ENCODE results near the gene RRM2. TPM values are rescaled to one million over a fixed set of nuclear protein-coding genes. Genes with fewer than 3 reads are reported as not detected.

The RRM2 gene
- total and polyA plus RNA-seq, 8 donors, result 24.9 to 85.8 (median 45.3) TPM

DNA sequence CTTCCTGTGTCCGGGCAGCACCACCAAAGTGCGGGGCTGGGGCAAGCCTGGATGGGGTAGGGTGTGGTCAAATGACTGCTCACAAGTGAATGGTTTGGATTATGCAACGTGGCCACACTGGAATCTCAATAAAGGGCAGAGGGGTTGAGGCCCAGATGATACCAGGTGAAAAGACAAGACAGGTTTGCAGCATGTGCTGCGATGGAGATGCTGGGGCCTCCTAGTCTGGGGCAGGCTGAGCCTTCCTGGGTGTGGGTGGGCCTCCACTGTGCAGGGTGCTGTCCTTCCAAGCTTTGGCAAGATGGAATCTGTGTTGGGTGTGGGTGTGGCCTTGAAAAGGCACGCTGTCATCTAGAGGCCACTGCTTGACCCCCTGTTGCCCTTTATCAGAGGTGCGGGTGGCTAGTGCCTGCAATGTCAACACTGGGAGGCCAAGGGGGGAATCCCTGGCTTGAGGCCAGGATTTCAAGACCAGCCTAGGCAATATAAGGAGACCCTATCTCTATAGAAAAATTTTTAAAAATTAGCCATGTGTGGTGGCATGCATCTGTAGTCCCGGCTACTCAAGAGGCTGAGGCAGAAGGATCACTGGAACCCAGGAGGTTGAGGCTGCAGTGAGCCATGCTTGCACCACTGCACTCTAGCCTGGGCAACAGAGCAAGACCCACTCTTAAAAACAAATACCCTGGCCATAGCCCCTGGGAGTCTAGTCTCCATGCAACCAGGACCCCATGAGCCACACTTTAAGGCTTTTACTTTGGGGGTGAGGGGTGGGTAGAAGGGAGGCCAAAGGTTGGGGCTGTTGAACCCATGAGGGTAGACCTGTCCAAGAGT, 13.8 kb downstream of the RRM2 start:
- Histone ChIP-seq H3K9me3 (no peaks in the 10 kb centered on the region), H3K27me3 (no peaks in the 10 kb centered on the region), H3K4me3 (no peak overlapping the region), H3K27ac (no peak overlapping the region), H3K36me3 (no peaks in the 10 kb centered on the region), H3K4me1 (no peaks in the 10 kb centered on the region)
- intact Hi-C loops (cut with DNase I), result no loop called here
- TF ChIP-seq CTCF (IDR thresholded peaks at IDR 0.05), result no peak
- DNase-seq (no peak), ATAC-seq (no peak)

DNA sequence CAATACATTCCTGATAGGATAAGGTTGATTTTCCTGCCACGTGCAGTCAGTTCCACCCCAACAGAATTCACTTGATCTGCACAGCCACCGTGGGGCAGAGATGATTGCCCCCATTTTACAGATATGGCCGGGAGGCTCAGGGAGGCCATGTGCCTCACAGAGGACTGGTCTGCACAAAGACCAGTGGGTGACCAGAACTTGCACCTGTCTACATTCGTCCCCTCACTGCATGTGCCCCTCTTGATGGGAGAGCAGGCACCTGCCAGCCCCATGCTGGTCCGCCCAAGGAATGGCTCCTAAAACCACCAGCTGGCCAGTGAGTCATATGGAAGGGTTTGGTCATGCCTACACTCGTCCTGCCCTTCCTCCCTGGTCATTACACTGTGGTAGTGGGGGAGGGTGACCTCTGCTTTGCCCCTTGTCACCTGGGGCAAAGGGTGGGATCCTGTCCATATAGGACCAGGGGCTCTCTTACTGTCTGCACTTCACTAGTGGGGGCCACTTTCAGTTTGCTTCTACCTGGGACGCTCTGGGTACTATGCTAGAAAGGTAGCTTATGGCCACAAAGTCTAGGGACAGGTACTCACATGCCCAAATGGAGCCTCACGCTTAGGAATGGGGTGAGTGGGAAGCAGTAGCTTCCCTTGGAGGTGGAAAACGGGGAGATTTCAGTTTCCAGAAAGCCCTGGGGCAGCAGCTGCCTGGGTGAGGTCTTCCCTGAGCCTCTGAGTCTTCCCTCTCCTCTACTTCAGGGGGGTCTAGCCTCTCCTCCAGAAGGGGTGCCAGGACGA, 14.7 kb downstream of the RRM2 start:
- no peak for TF ChIP-seq CTCF (IDR thresholded peaks at IDR 0.05)
- ATAC-seq (no peak), DNase-seq (no peak)
- no peaks in the 10 kb centered on the region for H3K9me3 ChIP-seq
- no peak overlapping the region for H3K27ac ChIP-seq
- intact Hi-C loops (cut with DNase I), result no loop called here
- no peaks in the 10 kb centered on the region for H3K36me3 ChIP-seq
- H3K4me3 ChIP-seq, result no peak overlapping the region
- H3K27me3 ChIP-seq, result no peaks in the 10 kb centered on the region
- no peaks in the 10 kb centered on the region for H3K4me1 ChIP-seq

DNA sequence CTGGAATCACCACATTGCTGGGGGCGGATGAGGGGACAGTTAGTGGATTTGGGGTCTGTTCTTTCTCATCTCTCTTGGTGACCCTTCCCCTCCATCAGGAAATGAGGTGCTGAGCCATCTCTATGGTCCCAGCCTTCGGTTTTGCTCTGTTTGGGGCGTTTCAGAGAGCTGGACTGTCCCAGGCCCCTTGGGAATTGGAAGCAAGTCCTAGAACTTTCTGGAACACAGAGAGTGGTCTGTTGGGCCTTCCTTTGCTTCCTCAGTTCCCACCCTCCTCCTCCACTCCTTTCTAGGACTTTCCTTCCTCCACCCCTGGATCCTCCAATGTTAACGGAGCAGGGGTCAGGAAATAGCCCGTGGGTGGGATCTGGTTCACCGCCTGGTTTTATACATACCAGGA, 17.0 kb downstream of the RRM2 start:
- Histone ChIP-seq H3K4me1 (no peaks in the 10 kb centered on the region), H3K27me3 (no peaks in the 10 kb centered on the region), H3K27ac (no peak overlapping the region), H3K4me3 (no peak overlapping the region), H3K9me3 (no peaks in the 10 kb centered on the region), H3K36me3 (peaks cover 0 to 5% of the 10 kb centered on the region in 2 donors)
- no peak for DNase-seq
- ATAC-seq, result no peak
- TF ChIP-seq CTCF (IDR thresholded peaks at IDR 0.05), result no peak
- intact Hi-C loops (cut with DNase I), result no loop called here

DNA sequence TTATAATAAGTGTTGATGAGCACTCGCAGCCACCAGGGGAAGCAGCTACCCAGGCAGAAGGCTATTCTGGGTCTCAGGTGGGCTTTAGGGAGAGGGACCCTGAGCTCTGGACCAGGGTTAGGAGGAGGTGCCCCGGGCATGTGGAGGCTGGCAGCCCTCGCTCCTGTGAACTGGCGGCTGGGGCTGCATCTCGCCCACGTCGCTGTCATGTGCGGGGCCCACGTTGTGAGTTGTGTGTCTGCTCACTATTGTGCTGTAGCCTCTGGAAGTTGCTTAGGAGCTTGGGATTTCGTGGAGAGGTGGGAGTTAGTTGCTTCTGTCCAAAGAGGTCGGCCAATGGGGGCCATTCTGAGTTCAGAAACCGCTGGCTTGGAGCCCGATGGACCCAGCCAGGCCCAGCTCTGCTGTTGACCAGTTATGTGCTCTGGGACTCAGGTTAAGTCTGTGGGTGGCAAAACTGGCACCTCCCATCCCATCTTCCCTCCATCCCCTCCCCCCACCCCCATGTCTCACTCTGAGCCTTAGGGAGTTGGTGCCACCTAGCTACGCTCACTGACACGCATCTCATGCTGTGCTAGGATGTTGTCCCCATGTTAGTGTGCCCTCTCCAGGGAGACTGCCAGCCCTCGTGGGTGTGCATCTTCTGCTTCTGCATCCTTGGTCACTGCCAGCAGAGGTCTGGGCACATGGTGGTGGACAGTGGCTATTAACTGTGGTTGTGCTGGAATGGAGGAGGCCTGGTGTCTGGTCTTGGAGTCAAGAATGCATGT, 18.5 kb downstream of the RRM2 start:
- H3K36me3 ChIP-seq, result peaks cover 0 to 8% of the 10 kb centered on the region in 2 donors
- no peak for TF ChIP-seq CTCF (IDR thresholded peaks at IDR 0.05)
- intact Hi-C loops (cut with DNase I), result no loop called here
- H3K27ac ChIP-seq, result no peak overlapping the region
- no peaks in the 10 kb centered on the region for H3K27me3 ChIP-seq
- no peaks in the 10 kb centered on the region for H3K4me1 ChIP-seq
- H3K4me3 ChIP-seq, result no peak overlapping the region
- ATAC-seq (no peak), DNase-seq (no peak)
- H3K9me3 ChIP-seq, result no peaks in the 10 kb centered on the region
